Urothelium cell line (cell line): Measurements from ENCODE around the gene ZNF419.

Experiments
- DNase-seq: peaks from one replicate; pipeline ENCODE4 v3.0.0; 2011; ENCODE audit warnings: low spot score, mixed read lengths
- FAIRE-seq: peaks from 2 replicates; lab custom pipeline; 2011; peaks lifted over from hg19 to GRCh38; lab: Jason Lieb, UNC

ZNF419 gene

GRCh38 chr19:57527136-57527881, 39.8 kb downstream of the ZNF419 start, which contains the start of gene ZNF549:
Gene ZNF549 (plus strand): TSS chr19:57527356. CDS start chr19:57527574, 218 bp downstream.
- FAIRE-seq, result peak; percentile 96
- DNase-seq, result peak; percentile 95

GRCh38 chr19:57537953-57538547, 50.5 kb downstream of the ZNF419 start:
- FAIRE-seq (no peak), DNase-seq (no peak)
